RWPE1 (cell line): Measurements from ENCODE around the gene CPED1.

ENCODE experiments used
- CTCF ChIA-PET: fragments of 350-600 bp; sonication (Branson Sonifier 250); formaldehyde crosslinking; extraction: SDS; loops from one replicate; lab custom pipeline; 2021; lab: Yijun Ruan, JAX
- POLR2A ChIA-PET: fragments of 400-600 bp; formaldehyde crosslinking; extraction: SDS; loops from one replicate; lab custom pipeline; 2020; ENCODE audit warnings: antibody characterized with exemption; ENCODE audit not compliant: low non-redundant PET; lab: Yijun Ruan, JAX
- DNase-seq: peaks from one replicate; pipeline ENCODE4 v3.0.0; 2012; ENCODE audit warnings: low spot score
- H3K27ac ChIP-seq: fragments of 450-650 bp; 2 replicates; pipeline ENCODE4 v1.5.1; 2017
- CTCF ChIP-seq: fragments of 450-650 bp; conservative IDR thresholded peaks from 2 replicates; pipeline ENCODE4 v1.5.1; 2017; ENCODE audit warnings: low read depth, mild to moderate bottlenecking

Gene CPED1

GRCh38 chr7:121195010-121195409, 206.5 kb downstream of the CPED1 start:
- DNase-seq = no peak

GRCh38 chr7:121195874-121196273, 207.4 kb downstream of the CPED1 start:
- POLR2A ChIA-PET = no interaction called here
- H3K27ac ChIP-seq = no peak overlapping the region
- CTCF ChIA-PET = no interaction called here
- no peak for TF ChIP-seq CTCF
- DNase-seq = no peak

More at GRCh38 chr7:121195010-121195409, 206.5 kb downstream of the CPED1 start:
- CTCF ChIA-PET = no interaction called here
- no peak overlapping the region for H3K27ac ChIP-seq
- POLR2A ChIA-PET = no interaction called here
- TF ChIP-seq CTCF = no peak

- POLR2A ChIA-PET = no interaction called here
- CTCF ChIA-PET = no interaction called here
- no peak overlapping the region for H3K27ac ChIP-seq
- TF ChIP-seq CTCF = no peak
- no peak for DNase-seq
These were observed 207.8 kb downstream of the CPED1 start for GRCh38 chr7:121196286-121196685.

- TF ChIP-seq CTCF = no peak
- no peak for DNase-seq
- no peak overlapping the region for H3K27ac ChIP-seq
- ChIA-PET POLR2A (interaction anchor here (0.5 kb wide), 1 partner anchor 33 kb away, joined by 3 read pairs; no protein-coding TSS in a partner anchor), CTCF (no interaction called here)
These were observed 208.9 kb downstream of the CPED1 start for GRCh38 chr7:121197455-121197854.

GRCh38 chr7:121198502-121198901, 210.0 kb downstream of the CPED1 start:
- ChIA-PET POLR2A (no interaction called here), CTCF (no interaction called here)
- H3K27ac ChIP-seq = no peak overlapping the region
- TF ChIP-seq CTCF = no peak
- no peak for DNase-seq

- POLR2A ChIA-PET = no interaction called here
- no peak for DNase-seq
- no peak for TF ChIP-seq CTCF
- CTCF ChIA-PET = no interaction called here
- no peak overlapping the region for H3K27ac ChIP-seq
These were observed 213.6 kb downstream of the CPED1 start for GRCh38 chr7:121202125-121202524.
